ENCODE results near the gene CLC. TPM values are rescaled to one million over a fixed set of nuclear protein-coding genes. Genes with fewer than 3 reads are reported as not detected.

CLC gene
- total RNA-seq, 1 donor from 2014 or later, result not detected

Other genes starting within 250 kb of the CLC start
- gene DLL3, start 239.1 kb downstream of the CLC start, total RNA-seq, result not detected
- not detected for gene SELENOV, start 222.9 kb downstream of the CLC start, total RNA-seq
- gene EID2B, start 205.2 kb downstream of the CLC start, total RNA-seq, result 2.4 TPM
- 10.4 TPM for gene EID2, start 197.9 kb downstream of the CLC start, total RNA-seq
- gene LGALS13, start 135.5 kb downstream of the CLC start, total RNA-seq, result not detected
- not detected for gene LGALS16, start 82.1 kb downstream of the CLC start, total RNA-seq
- gene LGALS14, start 33.5 kb downstream of the CLC start, total RNA-seq, result not detected
- not detected for gene LEUTX, start 40.8 kb upstream of the CLC start, total RNA-seq
- gene DYRK1B, start 96.1 kb upstream of the CLC start, total RNA-seq, result 19.7 TPM
- gene FBL, start 108.3 kb upstream of the CLC start, total RNA-seq, result 311 TPM
- 37.0 TPM for gene FCGBP, start 196.6 kb upstream of the CLC start, total RNA-seq
- 97.6 TPM for gene PSMC4, start 233.1 kb upstream of the CLC start, total RNA-seq